SK-N-DZ (cell line): Measurements from ENCODE around the gene SIRT7.

Source experiments
- DNase-seq: peaks from one replicate; pipeline ENCODE4 v3.0.0-alpha.2; 2015; ENCODE audit warnings: low spot score

Gene SIRT7

DNA sequence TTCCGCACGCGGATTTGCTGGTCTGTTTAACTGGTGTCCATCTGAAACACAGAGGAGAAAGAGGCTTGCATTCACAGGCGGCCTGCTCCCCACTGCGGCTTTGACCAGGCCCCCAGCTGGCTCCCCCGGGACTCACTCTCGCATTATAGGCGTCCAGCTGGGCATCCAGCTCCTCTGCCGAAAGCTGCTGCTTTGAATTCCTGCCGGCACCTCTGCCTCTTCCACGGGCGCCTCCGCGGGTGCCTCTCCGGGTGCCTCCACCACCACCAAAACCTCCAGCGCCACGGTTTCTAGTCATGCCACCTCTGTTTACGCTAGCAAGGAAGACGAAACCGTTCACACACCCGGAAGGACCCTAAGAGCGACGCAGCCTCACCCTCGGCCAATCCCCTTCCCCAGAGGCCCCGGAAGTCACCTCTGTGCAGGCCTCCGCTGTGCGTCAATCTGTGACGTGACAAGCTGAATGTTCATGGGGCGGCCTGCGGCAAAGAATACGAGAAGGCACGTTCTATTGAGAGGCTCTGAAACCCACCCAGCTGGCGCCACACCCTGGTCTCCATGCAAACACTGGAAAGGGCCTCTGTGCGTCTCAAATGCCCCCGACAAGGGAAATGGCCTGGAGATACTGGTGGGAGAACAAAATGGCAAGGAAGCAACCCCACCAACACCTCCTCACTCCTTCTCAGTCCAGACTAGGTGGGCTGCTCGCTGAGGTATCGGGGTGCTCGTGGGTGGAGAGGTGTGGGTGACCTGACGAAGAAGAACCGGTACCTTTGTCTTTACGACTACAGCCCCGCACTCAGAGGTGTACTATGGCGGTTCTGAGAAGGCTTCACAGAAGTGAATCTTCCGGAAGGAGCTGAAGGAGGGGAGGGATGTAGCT, 29.6 kb downstream of the SIRT7 start:
- DNase-seq: no peak

DNA sequence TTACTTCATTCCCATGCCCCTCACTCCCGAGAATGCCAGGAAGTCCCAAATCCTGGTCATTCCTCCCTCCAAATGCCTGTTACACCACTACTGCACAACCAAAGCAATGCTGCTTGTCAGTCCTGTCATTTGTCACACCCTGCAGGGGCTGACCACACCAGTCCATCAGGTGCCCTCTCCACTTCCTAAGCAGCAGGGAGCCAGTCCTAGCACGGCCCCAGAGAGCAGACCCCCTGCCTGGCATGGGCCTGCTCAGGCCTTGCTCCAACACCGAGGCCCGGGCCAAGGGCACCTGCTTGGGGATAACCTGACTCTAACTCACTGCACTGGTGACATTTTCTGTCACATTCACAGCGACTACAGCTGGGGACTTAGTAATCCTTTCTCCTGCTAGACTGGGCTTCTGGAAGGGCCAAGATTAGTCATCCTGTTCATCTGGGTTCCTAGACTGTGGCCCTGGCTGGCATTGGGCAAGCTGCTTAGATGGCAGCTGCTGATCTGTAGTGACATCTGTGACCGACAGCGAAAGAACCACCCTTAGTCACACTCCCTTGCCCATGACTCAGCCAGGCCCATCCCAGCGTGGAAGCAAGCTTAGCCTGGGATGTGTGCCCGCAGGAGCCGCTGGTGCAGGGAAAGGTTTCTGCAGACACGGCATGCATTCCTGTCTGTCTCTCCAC, 32.0 kb downstream of the SIRT7 start:
- no peak for DNase-seq

GRCh38 chr17:81885454-81885853, 32.5 kb downstream of the SIRT7 start:
- no peak for DNase-seq

DNA sequence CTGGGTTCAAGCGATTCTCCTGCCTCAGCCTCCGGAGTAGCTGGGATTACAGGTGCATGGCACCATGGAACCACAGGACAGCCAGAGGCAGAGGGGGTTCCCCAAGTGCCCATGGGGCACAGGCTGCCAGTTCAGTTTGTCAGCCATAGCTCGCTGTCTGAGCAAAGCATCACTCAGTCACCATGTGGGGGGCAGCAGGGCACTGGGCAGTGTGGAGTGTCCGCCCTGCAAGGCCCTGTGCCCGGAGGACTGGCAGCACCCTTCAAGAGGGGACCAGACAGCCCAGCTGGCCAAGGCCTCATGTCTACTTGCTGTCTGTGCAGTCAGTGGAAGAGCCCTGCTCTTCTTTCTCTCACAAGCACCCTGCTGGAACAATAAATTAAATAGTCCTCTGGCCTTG, 33.0 kb downstream of the SIRT7 start:
- no peak for DNase-seq

DNA sequence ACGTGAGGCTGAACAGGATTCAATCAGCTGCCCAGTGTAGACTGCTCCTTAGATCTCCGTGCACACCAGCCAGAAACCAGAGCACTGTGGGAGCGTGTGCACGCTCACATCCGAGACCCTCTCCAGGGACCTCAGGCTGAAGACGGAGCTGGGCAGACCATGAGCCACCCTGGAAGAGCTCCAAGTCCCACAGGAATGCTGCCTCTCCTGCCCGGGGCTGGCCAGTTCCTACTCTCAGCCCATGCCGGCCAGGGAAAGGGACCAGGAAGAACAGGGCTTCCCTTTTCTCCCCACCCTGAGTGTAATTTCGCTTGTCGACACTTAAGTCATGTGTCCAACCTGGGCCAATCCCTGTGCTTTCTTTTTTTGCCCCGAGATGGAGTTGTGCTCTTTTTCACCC, 33.5 kb downstream of the SIRT7 start:
- DNase-seq: no peak

GRCh38 chr17:81879121-81879520, 38.9 kb downstream of the SIRT7 start:
- no peak for DNase-seq

DNA sequence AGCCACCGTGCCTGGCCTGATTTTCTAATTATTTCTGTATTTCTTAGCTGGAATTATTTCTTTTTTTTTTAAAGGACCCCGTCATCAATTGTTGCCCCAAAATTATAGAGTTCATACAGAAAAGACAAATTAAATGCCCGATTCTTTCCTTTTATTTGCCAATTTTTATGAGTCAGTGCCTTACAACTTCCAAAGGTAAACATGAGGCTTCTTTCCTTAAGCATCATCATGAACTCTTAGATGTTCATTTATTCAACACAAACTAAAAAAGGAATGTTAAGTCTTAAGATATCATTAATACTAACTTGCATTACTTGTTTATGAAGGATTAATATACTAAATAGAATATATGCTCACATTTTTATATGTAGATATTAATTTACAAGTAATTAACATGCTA, 39.7 kb downstream of the SIRT7 start:
- DNase-seq: no peak

- DNase-seq: no peak
Observed at GRCh38 chr17:81877569-81877968, 40.4 kb downstream of the SIRT7 start.

GRCh38 chr17:81871387-81872230, 46.4 kb downstream of the SIRT7 start:
- DNase-seq: peak; percentile 89

DNA sequence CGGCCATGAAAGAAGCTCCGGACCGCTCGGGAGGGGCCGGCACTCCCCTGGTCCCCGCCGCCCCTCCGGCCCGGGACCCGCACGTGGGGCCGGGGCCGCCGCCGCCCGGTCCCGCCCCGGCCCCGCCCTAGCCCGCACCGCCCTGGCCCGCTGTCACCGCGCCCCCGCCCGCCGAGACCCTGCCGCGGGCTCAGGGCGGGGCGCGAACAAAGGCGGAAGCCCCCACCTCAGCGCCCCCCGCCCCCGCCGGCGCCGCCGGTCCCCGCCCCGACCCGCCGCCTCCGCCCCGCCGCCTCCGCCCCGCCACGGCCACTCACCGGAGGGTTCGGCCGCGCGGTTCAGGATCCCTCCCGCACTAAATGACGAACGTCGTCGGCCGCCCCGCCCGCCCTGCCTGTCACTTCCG, 47.0 kb downstream of the SIRT7 start, which contains the start of gene ARHGDIA:
TSS of gene ARHGDIA (minus strand) at position 357 of the 406 bp plus-strand sequence. CDS start 1,407 bp downstream, outside the sequence.
- DNase-seq: no peak

DNA sequence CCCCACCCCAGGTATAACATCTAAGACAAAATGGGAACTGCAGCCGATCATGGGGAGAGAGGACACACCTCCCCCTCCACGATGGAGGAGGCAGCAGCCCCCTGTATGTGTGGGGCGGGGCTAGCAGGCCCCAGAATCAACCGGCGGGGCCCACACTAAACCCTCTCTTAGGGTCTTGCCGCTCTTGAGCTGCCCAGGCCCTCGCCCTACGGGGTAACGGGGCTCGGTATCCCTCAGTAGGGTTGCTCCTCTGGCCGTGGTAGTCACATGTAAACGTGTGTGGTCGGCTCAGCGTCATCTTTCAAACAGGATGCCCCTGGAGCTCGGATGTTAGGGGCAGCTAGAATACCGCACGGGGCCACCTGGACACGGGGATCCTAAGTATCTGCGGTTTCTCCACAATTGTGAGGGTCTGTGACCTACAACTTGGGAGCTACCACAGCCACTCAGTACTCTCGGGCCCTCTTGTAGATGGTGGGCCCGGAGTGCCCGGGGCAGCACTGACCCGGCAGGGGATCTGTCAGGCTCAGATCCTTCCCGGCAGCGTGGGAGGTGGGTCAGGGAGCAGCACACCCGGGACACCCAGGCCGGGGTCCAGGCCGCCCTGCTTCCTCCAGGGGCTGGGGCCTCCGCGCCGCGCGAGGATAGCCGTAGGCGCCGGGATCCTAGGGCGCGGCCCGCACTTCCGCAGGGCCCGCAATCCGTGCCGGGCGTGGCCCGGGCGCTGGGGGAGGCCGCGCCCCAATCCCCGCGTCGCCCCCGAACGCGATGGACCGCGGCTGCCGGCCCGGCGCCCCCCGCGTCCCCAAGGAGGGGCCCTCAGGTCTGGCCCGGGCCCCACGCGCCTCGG, 47.6 kb downstream of the SIRT7 start:
- peak; percentile 51 for DNase-seq

GRCh38 chr17:81869221-81870130, 48.5 kb downstream of the SIRT7 start:
- DNase-seq: peak; percentile 72

DNA sequence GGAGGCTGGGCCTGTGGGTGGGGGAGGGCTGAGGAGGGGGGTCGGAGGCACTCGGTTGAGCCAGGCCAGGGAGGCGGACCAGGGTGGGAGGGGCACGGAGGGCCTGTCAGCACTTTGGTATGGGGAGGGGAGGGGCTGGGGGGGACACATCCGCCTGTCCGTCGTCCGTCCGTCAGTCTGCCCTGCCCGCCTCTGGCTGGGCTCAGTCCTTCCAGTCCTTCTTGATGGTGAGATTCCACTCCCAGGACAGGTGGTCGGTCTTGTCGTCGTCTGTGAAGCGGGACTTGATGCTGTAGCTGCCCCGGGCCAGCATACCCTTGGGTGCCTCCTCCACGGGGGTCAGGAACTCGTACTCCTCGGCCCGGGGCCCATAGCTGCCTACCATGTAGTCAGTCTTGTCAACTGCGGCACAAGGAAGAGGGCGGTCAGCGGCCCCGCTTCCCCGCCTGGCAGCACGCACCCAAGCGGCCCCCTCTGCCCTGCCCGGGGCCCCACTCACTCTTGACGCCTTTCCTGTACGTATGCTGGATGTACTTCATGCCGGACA, 49.2 kb downstream of the SIRT7 start:
- DNase-seq: peak; percentile 47

GRCh38 chr17:81867991-81868673, 49.8 kb downstream of the SIRT7 start:
- peak; percentile 44 for DNase-seq

- peak; percentile 56 for DNase-seq
Observed at GRCh38 chr17:81867170-81867990, 50.6 kb downstream of the SIRT7 start.

GRCh38 chr17:81866440-81867169, 51.4 kb downstream of the SIRT7 start:
- no peak for DNase-seq

GRCh38 chr17:81865733-81866439, 52.1 kb downstream of the SIRT7 start:
- no peak for DNase-seq
